H9 (cell line): ENCODE measurements around the gene PFKL. TPM values are rescaled to one million over a fixed set of nuclear protein-coding genes. Genes with fewer than 3 reads are reported as not detected.
A peak's percentile ranks its signal among the peaks of the same experiment; 100 is the strongest.

Experiments used
- DNase-seq: peaks from one replicate; pipeline ENCODE4 v3.0.0-alpha.2; 2017
- H2AFZ ChIP-seq: one replicate; pipeline ENCODE4 v1.6.1; 2013; ENCODE audit warnings: mild to moderate bottlenecking, low read length, control low read depth, moderate library complexity
- H2AK5ac ChIP-seq: 2 replicates; pipeline ENCODE4 v1.6.1; 2013; ENCODE audit warnings: low read length, control low read depth, mixed read lengths; ENCODE audit not compliant: insufficient read length
- H2BK120ac ChIP-seq: one replicate; pipeline ENCODE4 v1.6.1; 2013; ENCODE audit warnings: low read depth, mild to moderate bottlenecking, low read length, control low read depth, inconsistent platforms; ENCODE audit not compliant: poor library complexity, severe bottlenecking
- H2BK12ac ChIP-seq: 2 replicates; pipeline ENCODE4 v1.6.1; 2013; ENCODE audit warnings: low read length, control low read depth, mixed read lengths, low read depth; ENCODE audit not compliant: insufficient read length
- H2BK15ac ChIP-seq: 2 replicates; pipeline ENCODE4 v1.6.1; 2013; ENCODE audit warnings: low read depth, low read length, control low read depth
- H2BK20ac ChIP-seq: one replicate; pipeline ENCODE4 v1.6.1; 2013; ENCODE audit warnings: low read depth, mild to moderate bottlenecking, low read length, control low read depth, inconsistent platforms; ENCODE audit not compliant: poor library complexity, severe bottlenecking
- H2BK5ac ChIP-seq: 2 replicates; pipeline ENCODE4 v1.6.1; 2013; ENCODE audit warnings: low read length, control low read depth, mixed read lengths; ENCODE audit not compliant: insufficient read length
- H3K14ac ChIP-seq: 2 replicates; pipeline ENCODE4 v1.6.1; 2013; ENCODE audit warnings: low read length, control low read depth; ENCODE audit not compliant: insufficient read depth
- H3K18ac ChIP-seq: 2 replicates; pipeline ENCODE4 v1.6.1; 2013; ENCODE audit warnings: low read depth, mild to moderate bottlenecking, mixed read lengths, low read length, control low read depth; ENCODE audit not compliant: insufficient read length
- H3K23ac ChIP-seq: 2 replicates; pipeline ENCODE4 v1.6.1; 2013; ENCODE audit warnings: low read length, control low read depth, mixed read lengths, low read depth; ENCODE audit not compliant: insufficient read length
- H3K23me2 ChIP-seq: 2 replicates; pipeline ENCODE4 v1.6.1; 2013; ENCODE audit warnings: low read depth, mild to moderate bottlenecking, mixed read lengths, low read length, control low read depth; ENCODE audit not compliant: insufficient read length, poor library complexity, severe bottlenecking
- H3K27ac ChIP-seq: 2 replicates; pipeline ENCODE4 v1.5.1; 2013; ENCODE audit warnings: low read length, control low read depth, mixed read lengths, low read depth; ENCODE audit not compliant: insufficient read length
- H3K27me3 ChIP-seq: 2 replicates; pipeline ENCODE4 v1.6.1; 2013; ENCODE audit warnings: low read length, control low read depth, inconsistent platforms; ENCODE audit not compliant: insufficient read depth
- H3K4ac ChIP-seq: 2 replicates; pipeline ENCODE4 v1.6.1; 2013; ENCODE audit warnings: low read depth, mild to moderate bottlenecking, control low read depth, inconsistent platforms, low read length, moderate library complexity
- H3K4me1 ChIP-seq: 2 replicates; pipeline ENCODE4 v1.6.1; 2013; ENCODE audit warnings: low read length, control low read depth, inconsistent platforms; ENCODE audit not compliant: insufficient read depth
- H3K4me2 ChIP-seq: 2 replicates; pipeline ENCODE4 v1.6.1; 2013; ENCODE audit warnings: low read length, control low read depth, mixed read lengths; ENCODE audit not compliant: insufficient read length, insufficient read depth
- H3K56ac ChIP-seq: 2 replicates; pipeline ENCODE4 v1.6.1; 2013; ENCODE audit warnings: low read depth, mild to moderate bottlenecking, mixed read lengths, low read length, control low read depth; ENCODE audit not compliant: insufficient read length
- H3K79me1 ChIP-seq: 2 replicates; pipeline ENCODE4 v1.6.1; 2013; ENCODE audit warnings: low read depth, mild to moderate bottlenecking, moderate library complexity, low read length, control low read depth, inconsistent platforms; ENCODE audit not compliant: insufficient read depth, poor library complexity, severe bottlenecking
- H3K79me2 ChIP-seq: 2 replicates; pipeline ENCODE4 v1.6.1; 2013; ENCODE audit warnings: low read length, control low read depth, inconsistent platforms; ENCODE audit not compliant: insufficient read depth
- H3K9ac ChIP-seq: 2 replicates; pipeline ENCODE4 v1.6.1; 2013; ENCODE audit warnings: low read length, control low read depth, mixed read lengths; ENCODE audit not compliant: insufficient read length; ENCODE audit errors: extremely low read depth
- H3K9me3 ChIP-seq: one replicate; pipeline ENCODE4 v1.6.1; 2013; ENCODE audit warnings: low read depth, low read length, inconsistent platforms; ENCODE audit not compliant: control insufficient read depth
- H3T11ph ChIP-seq: one replicate; pipeline ENCODE4 v1.6.1; 2013; ENCODE audit warnings: mild to moderate bottlenecking, low read length, control low read depth, inconsistent platforms
- H4K20me1 ChIP-seq: one replicate; pipeline ENCODE4 v1.6.1; 2013; ENCODE audit not compliant: control insufficient read depth, insufficient read length, insufficient read depth
- H4K5ac ChIP-seq: 2 replicates; pipeline ENCODE4 v1.6.1; 2013; ENCODE audit warnings: low read depth, mild to moderate bottlenecking, mixed read lengths, low read length, control low read depth; ENCODE audit not compliant: insufficient read length
- H4K8ac ChIP-seq: replicated peaks from 2 replicates; pipeline ENCODE4 v1.6.1; 2013; ENCODE audit warnings: low read length, control low read depth, mixed read lengths, low read depth; ENCODE audit not compliant: insufficient read length
- H4K91ac ChIP-seq: 2 replicates; pipeline ENCODE4 v1.6.1; 2013; ENCODE audit warnings: low read depth, mild to moderate bottlenecking, moderate library complexity, mixed read lengths, low read length, control low read depth; ENCODE audit not compliant: insufficient read length
- H3K27ac Mint-ChIP-seq, 3 experiments: 2 replicates in 2 of 3; 3 replicates in 1 of 3; pipeline ENCODE4 v1.8.0; 2020 to 2021; ENCODE audit warnings: mixed read lengths in 3 of 3, mild to moderate bottlenecking in 1 of 3, moderate library complexity in 1 of 3
- H3K27me3 Mint-ChIP-seq: 2 replicates; pipeline ENCODE4 v1.8.0; 2021; ENCODE audit warnings: low read depth, mild to moderate bottlenecking, moderate library complexity, mixed read lengths
- H3K36me3 Mint-ChIP-seq, 3 experiments: 2 replicates in 2 of 3; 3 replicates in 1 of 3; pipeline ENCODE4 v1.8.0; 2020 to 2021; ENCODE audit warnings: low read depth in 3 of 3, mixed read lengths in 3 of 3; ENCODE audit not compliant: insufficient read depth in 1 of 3
- H3K4me1 Mint-ChIP-seq, 2 experiments: 2 replicates each; pipeline ENCODE4 v1.8.0; 2020; ENCODE audit warnings: mixed read lengths in 2 of 2
- H3K4me3 Mint-ChIP-seq, 2 experiments: 2 replicates in 1 of 2; 3 replicates in 1 of 2; pipeline ENCODE4 v1.8.0; 2020 to 2021; ENCODE audit warnings: mild to moderate bottlenecking in 2 of 2, mixed read lengths in 2 of 2, moderate library complexity in 1 of 2
- H3K9me3 Mint-ChIP-seq, 2 experiments: 2 replicates in 1 of 2; 3 replicates in 1 of 2; pipeline ENCODE4 v1.8.0; 2020; ENCODE audit warnings: mild to moderate bottlenecking in 2 of 2, mixed read lengths in 2 of 2, moderate library complexity in 1 of 2
- CTCF ChIP-seq: fragments of 200-600 bp; sonication (generic); conservative IDR thresholded peaks from 3 replicates; pipeline ENCODE4 v1.8.0; 2021; ENCODE audit warnings: antibody characterized with exemption, mild to moderate bottlenecking
- WGBS: extraction: QIAGEN DNeasy Blood & Tissue Kit; methylation state at CpG from one replicate; pipeline ENCODE4 v1.1.7; 2013; ENCODE audit warnings: missing lambda C conversion rate, low lambda C conversion rate, mixed read lengths; ENCODE audit not compliant: insufficient read length; ENCODE audit errors: extremely low coverage; 5-methylcytosine and 5-hydroxymethylcytosine counted together
- total RNA-seq: library from RNA; stranded (reverse); gene quantifications from 2 replicates; pipeline ENCODE4 v1.2.1, GENCODE V29; 2021

Gene PFKL
- total RNA-seq, 1 experiment from 2014 or later, result 107 TPM

GRCh38 chr21:44301961-44302406 is 2.1 kb downstream of the PFKL start:
- Histone ChIP-seq H3K9ac (no peak overlapping the region), H3K9me3 (no peaks in the 10 kb centered on the region), H3K4ac (no peak overlapping the region), H2BK20ac (no peak overlapping the region), H4K91ac (no peak overlapping the region), H2BK5ac (no peak overlapping the region), H3K79me1 (no peaks in the 10 kb centered on the region), H4K20me1 (no peaks in the 10 kb centered on the region), H2AK5ac (no peak overlapping the region), H3T11ph (no peak overlapping the region), H3K4me2 (no peak overlapping the region), H3K27me3 (no peaks in the 10 kb centered on the region), H3K23me2 (peaks cover 5% of the 10 kb centered on the region), H2BK120ac (no peak overlapping the region), H2BK15ac (no peak overlapping the region), H3K18ac (no peak overlapping the region), H2AFZ (no peak overlapping the region), H3K4me1 (no peaks in the 10 kb centered on the region; the same call in 1 of the 2 replicates), H3K14ac (no peak overlapping the region), H3K23ac (no peak overlapping the region), H4K5ac (no peak overlapping the region), H3K27ac (no peak overlapping the region), H3K79me2 (no peaks in the 10 kb centered on the region), H4K8ac (no peak overlapping the region), H3K56ac (no peak overlapping the region), H2BK12ac (no peak overlapping the region)
- Mint-ChIP-seq H3K4me1 (peaks cover 18 to 32% of the 10 kb centered on the region in 2 experiments), H3K36me3 (peaks cover 0 to 4% (median 2%) of the 10 kb centered on the region in 3 experiments; a peak in 3 of 7 replicates), H3K4me3 (peak overlapping the region; percentile 21 to 38; a peak in 3 of 5 replicates), H3K27me3 (peaks cover 11% of the 10 kb centered on the region), H3K9me3 (no peaks in the 10 kb centered on the region), H3K27ac (peak overlapping the region in 1 of 3 experiments; percentile 68; a peak in 1 of 7 replicates)
- peak; percentile 18; the same call in 1 of the 3 replicates for TF ChIP-seq CTCF
- WGBS, result no CpG with 5 or more reads among the region's 9 CpGs
- no peak for DNase-seq
